ENCODE data around the gene FRMD6.

Gene FRMD6

GRCh38 chr14:51658441-51659173 is 6.9 kb downstream of the FRMD6 start:
- no peak for TF ChIP-seq CTCF (IDR thresholded peaks at IDR 0.05; ENCODE audit: control insufficient read depth, insufficient read depth, low read depth, low read length, missing control alignments)
- H3K4me3 ChIP-seq (ENCODE audit: control insufficient read depth, low read depth, low read length) = peak overlapping the region; percentile 35
- DNase-seq (ENCODE audit: low read depth) = no peak

- no peak for TF ChIP-seq CTCF (IDR thresholded peaks at IDR 0.05; ENCODE audit: control insufficient read depth, insufficient read depth, low read depth, low read length, missing control alignments)
- H3K4me3 ChIP-seq (ENCODE audit: control insufficient read depth, low read depth, low read length) = no peak overlapping the region; the same call in 1 of the 2 replicates
- no peak for DNase-seq (ENCODE audit: low read depth)
Measured at GRCh38 chr14:51660741-51661140, 9.0 kb downstream of the FRMD6 start.

- TF ChIP-seq CTCF (IDR thresholded peaks at IDR 0.05; ENCODE audit: control insufficient read depth, insufficient read depth, low read depth, low read length, missing control alignments) = no peak
- DNase-seq (ENCODE audit: low read depth) = no peak
- H3K4me3 ChIP-seq (ENCODE audit: control insufficient read depth, low read depth, low read length) = no peak overlapping the region
Measured at GRCh38 chr14:51661504-51661903, 9.8 kb downstream of the FRMD6 start.

GRCh38 chr14:51663783-51664326 is 12.1 kb downstream of the FRMD6 start:
- H3K4me3 ChIP-seq (ENCODE audit: control insufficient read depth, low read depth, low read length) = no peak overlapping the region
- no peak for DNase-seq (ENCODE audit: low read depth)
- no peak for TF ChIP-seq CTCF (IDR thresholded peaks at IDR 0.05; ENCODE audit: control insufficient read depth, insufficient read depth, low read depth, low read length, missing control alignments)

- no peak overlapping the region for H3K4me3 ChIP-seq (ENCODE audit: control insufficient read depth, low read depth, low read length)
- TF ChIP-seq CTCF (IDR thresholded peaks at IDR 0.05; ENCODE audit: control insufficient read depth, insufficient read depth, low read depth, low read length, missing control alignments) = no peak
- no peak for DNase-seq (ENCODE audit: low read depth)
Measured at GRCh38 chr14:51666070-51666469, 14.4 kb downstream of the FRMD6 start.

GRCh38 chr14:51666826-51667225 is 15.1 kb downstream of the FRMD6 start:
- no peak for TF ChIP-seq CTCF (IDR thresholded peaks at IDR 0.05; ENCODE audit: control insufficient read depth, insufficient read depth, low read depth, low read length, missing control alignments)
- H3K4me3 ChIP-seq (ENCODE audit: control insufficient read depth, low read depth, low read length) = no peak overlapping the region
- DNase-seq (ENCODE audit: low read depth) = no peak
